ENCODE data around the gene ZNF408. TPM values are rescaled to one million over a fixed set of nuclear protein-coding genes. Genes with fewer than 3 reads are reported as not detected.

The ZNF408 gene
- total RNA-seq, 2 donors from 2014 or later = 13.2 to 18.9 TPM

- Histone ChIP-seq H3K9ac (ENCODE audit: extremely low read depth, low read length, poor library complexity, severe bottlenecking) (no peak overlapping the region), H3K36me3 (ENCODE audit: control insufficient read depth, insufficient read depth, low read length) (peaks cover 25% of the 10 kb centered on the region), H3K4me1 (ENCODE audit: control insufficient read depth, insufficient read depth, low read length) (no peaks in the 10 kb centered on the region), H3K27me3 (ENCODE audit: control insufficient read depth, insufficient read depth, low read length, poor library complexity, severe bottlenecking) (no peaks in the 10 kb centered on the region), H3K27ac (ENCODE audit: low read depth, low read length) (no peak overlapping the region), H3K9me3 (ENCODE audit: control insufficient read depth, low read length) (no peaks in the 10 kb centered on the region), H3K4me3 (ENCODE audit: low read length) (no peak overlapping the region)
- Mint-ChIP-seq H3K27me3 (ENCODE audit: insufficient read depth) (no peaks in the 10 kb centered on the region), H3K36me3 (ENCODE audit: low read depth) (peaks cover 32% of the 10 kb centered on the region), H3K4me3 (no peak overlapping the region), H3K27ac (no peak overlapping the region), H3K4me1 (peaks cover 5% of the 10 kb centered on the region), H3K9me3 (no peaks in the 10 kb centered on the region)
- DNase-seq = no peak
- no peak for TF ChIP-seq CTCF (conservative IDR thresholded peaks at IDR 0.05)
- 94 to 100% methylated on average over 7 to 15 of the region's 15 CpGs for WGBS, 2 experiments (ENCODE audit: insufficient coverage in 1 of 2, insufficient read length in 1 of 2)
Measured at GRCh38 chr11:46686886-46687795, 13.7 kb upstream of the ZNF408 start.

GRCh38 chr11:46690702-46691101 is 10.1 kb upstream of the ZNF408 start:
- H3K36me3 Mint-ChIP-seq (ENCODE audit: low read depth) = peaks cover 38% of the 10 kb centered on the region
- no peak overlapping the region for H3K27ac ChIP-seq (ENCODE audit: low read depth, low read length)
- no peaks in the 10 kb centered on the region for H3K9me3 Mint-ChIP-seq
- H3K4me1 Mint-ChIP-seq = peaks cover 5% of the 10 kb centered on the region
- no peak for TF ChIP-seq CTCF (conservative IDR thresholded peaks at IDR 0.05)
- H3K4me1 ChIP-seq (ENCODE audit: control insufficient read depth, insufficient read depth, low read length) = no peaks in the 10 kb centered on the region
- WGBS, 2 experiments (ENCODE audit: insufficient coverage in 1 of 2, insufficient read length in 1 of 2) = 87 to 100% methylated on average over 1 of the region's 1 CpG
- no peak overlapping the region for H3K9ac ChIP-seq (ENCODE audit: extremely low read depth, low read length, poor library complexity, severe bottlenecking)
- H3K4me3 Mint-ChIP-seq = no peak overlapping the region
- no peak overlapping the region for H3K4me3 ChIP-seq (ENCODE audit: low read length)
- H3K27me3 Mint-ChIP-seq (ENCODE audit: insufficient read depth) = no peaks in the 10 kb centered on the region
- no peaks in the 10 kb centered on the region for H3K27me3 ChIP-seq (ENCODE audit: control insufficient read depth, insufficient read depth, low read length, poor library complexity, severe bottlenecking)
- no peak for DNase-seq
- H3K27ac Mint-ChIP-seq = no peak overlapping the region
- H3K36me3 ChIP-seq (ENCODE audit: control insufficient read depth, insufficient read depth, low read length) = peaks cover 42% of the 10 kb centered on the region
- no peaks in the 10 kb centered on the region for H3K9me3 ChIP-seq (ENCODE audit: control insufficient read depth, low read length)

- no peaks in the 10 kb centered on the region for H3K9me3 Mint-ChIP-seq
- Histone ChIP-seq H3K9me3 (ENCODE audit: control insufficient read depth, low read length) (no peaks in the 10 kb centered on the region), H3K4me1 (ENCODE audit: control insufficient read depth, insufficient read depth, low read length) (no peaks in the 10 kb centered on the region), H3K9ac (ENCODE audit: extremely low read depth, low read length, poor library complexity, severe bottlenecking) (no peak overlapping the region), H3K36me3 (ENCODE audit: control insufficient read depth, insufficient read depth, low read length) (peaks cover 44% of the 10 kb centered on the region), H3K27ac (ENCODE audit: low read depth, low read length) (no peak overlapping the region), H3K4me3 (ENCODE audit: low read length) (no peak overlapping the region), H3K27me3 (ENCODE audit: control insufficient read depth, insufficient read depth, low read length, poor library complexity, severe bottlenecking) (no peaks in the 10 kb centered on the region)
- no peak overlapping the region for H3K27ac Mint-ChIP-seq
- no peak overlapping the region for H3K4me3 Mint-ChIP-seq
- H3K4me1 Mint-ChIP-seq = peaks cover 5% of the 10 kb centered on the region
- no peak for TF ChIP-seq CTCF (conservative IDR thresholded peaks at IDR 0.05)
- H3K36me3 Mint-ChIP-seq (ENCODE audit: low read depth) = peaks cover 29% of the 10 kb centered on the region
- no peaks in the 10 kb centered on the region for H3K27me3 Mint-ChIP-seq (ENCODE audit: insufficient read depth)
- DNase-seq = no peak
- 97 to 100% methylated on average over 1 to 4 of the region's 4 CpGs for WGBS, 2 experiments (ENCODE audit: insufficient coverage in 1 of 2, insufficient read length in 1 of 2)
Measured at GRCh38 chr11:46692450-46692849, 8.4 kb upstream of the ZNF408 start.

Measured in endodermal cell (in vitro differentiated cells).